ENCODE results near the gene ARFIP1.

The ARFIP1 gene

DNA sequence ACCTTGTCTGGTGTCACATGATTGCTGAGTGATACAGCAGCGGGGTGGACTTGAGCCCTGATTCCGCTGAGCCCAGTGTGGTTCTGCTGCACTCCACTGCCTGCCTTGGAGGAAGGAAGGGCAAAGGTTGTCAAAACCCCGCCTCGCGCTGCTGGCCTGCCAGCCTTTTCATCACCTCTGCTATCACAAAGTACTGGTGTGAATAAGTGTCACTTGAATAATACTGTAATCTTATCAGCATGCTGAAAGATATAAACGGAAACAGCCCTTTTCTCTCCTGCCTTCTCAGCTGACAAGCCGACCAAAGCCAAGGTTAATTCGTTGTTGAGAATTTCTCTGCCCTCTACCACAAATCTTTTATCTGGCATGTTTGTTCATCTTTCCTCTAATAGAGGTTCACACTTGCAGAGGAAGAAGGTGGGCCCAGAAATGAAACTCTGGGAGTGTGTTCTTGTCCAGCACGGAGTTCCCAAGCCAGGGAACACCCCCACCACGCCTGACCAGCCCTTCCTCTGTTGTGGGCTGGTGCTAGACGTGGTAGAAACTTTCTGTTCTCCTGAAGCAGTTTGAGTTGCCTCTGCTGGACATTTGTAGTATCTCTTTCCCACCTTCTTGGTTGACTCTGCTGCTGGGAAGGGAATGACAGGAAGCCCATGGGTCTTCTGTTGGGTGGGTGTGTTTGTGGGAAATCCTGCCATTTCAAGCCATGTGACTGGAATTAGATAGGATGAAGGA, 177.8 kb downstream of the ARFIP1 start:
- no peak for DNase-seq (ENCODE audit: low read depth in 1 of 2, low spot score in 1 of 2)

DNA sequence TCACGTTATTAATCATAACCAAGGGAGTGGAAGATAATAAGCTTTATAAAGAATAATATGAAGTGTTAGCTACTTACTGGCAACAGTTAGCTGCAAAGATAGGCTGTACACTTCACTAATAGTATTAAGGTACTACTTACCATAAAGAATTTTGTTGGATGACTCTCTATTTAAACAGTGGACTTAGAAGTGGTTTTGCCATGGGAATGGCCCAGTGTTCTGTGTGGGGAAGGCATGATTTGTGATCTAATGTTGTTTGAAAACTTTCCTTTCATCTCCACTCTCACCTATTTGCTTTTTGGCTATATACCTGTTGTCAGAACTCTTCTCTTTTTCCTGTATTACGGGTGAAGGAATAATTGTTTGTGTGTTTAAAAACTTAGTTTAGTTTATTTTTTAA, 179.3 kb downstream of the ARFIP1 start:
- no peak for DNase-seq (ENCODE audit: low read depth in 1 of 2, low spot score in 1 of 2)

DNA sequence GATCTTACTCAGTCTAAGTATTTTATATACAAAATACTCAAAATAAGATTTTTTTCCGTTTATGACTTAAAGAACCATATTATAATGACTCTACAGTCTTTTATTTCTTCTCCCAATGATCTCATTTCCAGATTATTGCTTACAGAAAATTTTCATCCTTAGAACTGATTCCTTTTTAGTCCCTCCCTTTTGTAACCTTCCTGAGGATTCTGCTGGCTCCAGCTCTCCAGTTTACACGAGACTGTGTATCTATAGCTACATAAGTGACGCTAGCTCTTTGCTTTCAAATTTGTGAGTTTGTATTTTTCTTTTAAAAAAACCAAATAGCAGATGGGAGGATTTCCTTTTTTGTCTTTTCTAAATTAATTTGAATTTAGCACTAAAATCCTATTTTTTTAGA, 180.3 kb downstream of the ARFIP1 start:
- no peak for DNase-seq (ENCODE audit: low read depth in 1 of 2, low spot score in 1 of 2)

DNA sequence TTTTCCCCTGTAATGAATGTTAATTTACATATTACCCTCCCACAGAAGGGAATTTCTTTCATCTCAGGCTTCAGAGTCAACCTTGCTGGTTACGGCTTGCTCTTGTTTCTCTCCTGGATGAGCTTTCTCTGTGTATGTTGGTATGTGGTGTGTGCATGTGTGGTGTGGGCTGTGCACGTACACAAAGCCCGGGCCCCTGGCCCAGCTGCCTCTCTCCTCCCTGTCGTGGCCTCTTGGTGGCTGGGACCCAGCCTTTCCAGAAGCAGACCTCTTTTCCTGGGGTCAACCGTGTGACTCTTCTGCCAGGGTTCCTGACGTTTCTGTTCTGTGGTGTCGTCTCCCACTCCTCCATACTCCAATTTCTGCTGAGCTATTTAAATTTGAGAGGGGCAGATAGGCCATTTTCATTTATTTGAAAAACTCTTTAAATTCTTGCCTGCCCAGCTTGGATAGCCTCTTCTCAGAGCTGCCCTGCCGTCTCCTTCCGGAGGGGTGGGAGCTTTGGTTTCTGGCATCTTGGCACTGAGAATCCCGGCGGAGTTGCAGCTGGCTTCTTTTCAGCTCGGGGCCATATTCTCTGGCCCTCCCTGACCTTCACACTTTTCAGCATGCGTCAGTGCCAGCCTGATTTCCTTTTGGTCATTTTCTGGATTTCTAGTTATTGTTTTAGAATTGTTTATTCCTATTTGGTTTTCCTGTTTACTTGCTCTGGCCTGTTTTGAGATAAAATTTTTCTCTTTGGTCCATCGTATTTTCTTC, 181.4 kb downstream of the ARFIP1 start:
- DNase-seq (ENCODE audit: low read depth in 1 of 2, low spot score in 1 of 2), result no peak

DNA sequence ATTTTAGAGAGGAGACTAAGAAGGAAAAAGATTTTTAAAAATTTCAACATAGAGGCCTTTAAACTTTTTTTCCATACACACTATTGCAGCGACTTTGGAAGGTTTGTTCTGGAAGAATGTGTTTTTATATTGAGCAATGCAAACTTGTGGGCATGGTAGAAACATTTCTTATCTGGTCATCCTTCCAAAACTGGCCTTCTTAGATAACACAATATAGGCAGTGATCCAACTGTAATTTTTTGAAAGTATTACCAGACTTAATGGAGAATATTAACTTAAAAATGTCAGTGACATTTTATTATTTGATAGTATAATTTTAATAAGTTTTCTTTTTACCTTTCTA, 182.0 kb downstream of the ARFIP1 start:
- DNase-seq (ENCODE audit: low read depth in 1 of 2, low spot score in 1 of 2), result no peak

All from stimulated activated CD4-positive, alpha-beta T cell treated with anti-CD3 and anti-CD28 coated beads, Interleukin-15, amount 100 ng/mL, for 1 hour (primary cell).